ENCODE results near the gene PCDH1. TPM values are rescaled to one million over a fixed set of nuclear protein-coding genes. Genes with fewer than 3 reads are reported as not detected.

PCDH1 gene
- total and polyA plus RNA-seq, 2 of the 13 experiments (the other 11 are each of a cell fraction or from before 2014, with no cell fraction given) = 0.11 to 0.83 TPM

DNA sequence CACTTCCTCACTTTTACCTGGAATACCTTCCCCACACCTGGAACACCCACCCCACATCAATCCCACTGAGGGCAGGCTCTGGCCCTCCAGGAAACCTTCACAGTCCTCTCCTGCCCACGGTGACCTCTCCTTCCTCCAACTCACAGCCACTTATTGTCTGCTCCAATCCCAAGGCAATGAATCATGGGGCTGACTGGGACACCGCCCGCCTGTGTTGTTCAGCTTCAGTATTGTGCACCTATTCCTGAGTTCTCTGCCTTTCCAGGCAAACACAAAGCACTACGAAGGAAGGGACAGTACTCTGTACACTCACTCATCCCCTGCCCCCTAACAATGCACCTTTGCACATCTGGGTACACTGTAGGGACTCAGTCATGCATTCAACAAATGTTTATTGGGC lies 7.3 kb downstream of the PCDH1 start:
- no peak overlapping the region for H3K4me2 ChIP-seq (ENCODE audit: low read depth, low read length)
- H3K36me3 ChIP-seq (replicated peaks in 1 of 2; ENCODE audit: control insufficient read depth in 1 of 2, insufficient read depth in 2 of 2, low read length in 2 of 2) = no peaks in the 10 kb centered on the region
- no peak overlapping the region for H3K9ac ChIP-seq (ENCODE audit: insufficient read depth, low read depth, low read length)
- H3K27me3 ChIP-seq (ENCODE audit: control insufficient read depth in 1 of 2, insufficient read depth in 2 of 2, low read length in 2 of 2) = peaks cover 3 to 56% of the 10 kb centered on the region in 2 experiments; a peak in 3 of 5 replicates
- no peak overlapping the region for H2AFZ ChIP-seq (ENCODE audit: low read length)
- in situ Hi-C loops (cut with HindIII; ENCODE audit: extremely low pct_ligation_motif_present, low pct_unique_long_range_greater_than_20kb) = no loop called here
- no peak for ATAC-seq
- no TSS peak for BruUV-seq (replicated peaks)
- no peaks in the 10 kb centered on the region for H3K79me2 ChIP-seq (ENCODE audit: insufficient read depth, low read length)
- TF ChIP-seq, protein P1, sequence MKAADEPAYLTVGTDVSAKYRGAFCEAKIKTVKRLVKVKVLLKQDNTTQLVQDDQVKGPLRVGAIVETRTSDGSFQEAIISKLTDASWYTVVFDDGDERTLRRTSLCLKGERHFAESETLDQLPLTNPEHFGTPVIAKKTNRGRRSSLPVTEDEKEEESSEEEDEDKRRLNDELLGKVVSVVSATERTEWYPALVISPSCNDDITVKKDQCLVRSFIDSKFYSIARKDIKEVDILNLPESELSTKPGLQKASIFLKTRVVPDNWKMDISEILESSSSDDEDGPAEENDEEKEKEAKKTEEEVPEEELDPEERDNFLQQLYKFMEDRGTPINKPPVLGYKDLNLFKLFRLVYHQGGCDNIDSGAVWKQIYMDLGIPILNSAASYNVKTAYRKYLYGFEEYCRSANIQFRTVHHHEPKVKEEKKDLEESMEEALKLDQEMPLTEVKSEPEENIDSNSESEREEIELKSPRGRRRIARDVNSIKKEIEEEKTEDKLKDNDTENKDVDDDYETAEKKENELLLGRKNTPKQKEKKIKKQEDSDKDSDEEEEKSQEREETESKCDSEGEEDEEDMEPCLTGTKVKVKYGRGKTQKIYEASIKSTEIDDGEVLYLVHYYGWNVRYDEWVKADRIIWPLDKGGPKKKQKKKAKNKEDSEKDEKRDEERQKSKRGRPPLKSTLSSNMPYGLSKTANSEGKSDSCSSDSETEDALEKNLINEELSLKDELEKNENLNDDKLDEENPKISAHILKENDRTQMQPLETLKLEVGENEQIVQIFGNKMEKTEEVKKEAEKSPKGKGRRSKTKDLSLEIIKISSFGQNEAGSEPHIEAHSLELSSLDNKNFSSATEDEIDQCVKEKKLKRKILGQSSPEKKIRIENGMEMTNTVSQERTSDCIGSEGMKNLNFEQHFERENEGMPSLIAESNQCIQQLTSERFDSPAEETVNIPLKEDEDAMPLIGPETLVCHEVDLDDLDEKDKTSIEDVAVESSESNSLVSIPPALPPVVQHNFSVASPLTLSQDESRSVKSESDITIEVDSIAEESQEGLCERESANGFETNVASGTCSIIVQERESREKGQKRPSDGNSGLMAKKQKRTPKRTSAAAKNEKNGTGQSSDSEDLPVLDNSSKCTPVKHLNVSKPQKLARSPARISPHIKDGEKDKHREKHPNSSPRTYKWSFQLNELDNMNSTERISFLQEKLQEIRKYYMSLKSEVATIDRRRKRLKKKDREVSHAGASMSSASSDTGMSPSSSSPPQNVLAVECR (CRISPR knock-in tag; IDR thresholded peaks at IDR 0.05; ENCODE audit: borderline replicate concordance) = no peak
- no peak for TF ChIP-seq FLYWCH1 (CRISPR knock-in tag; IDR thresholded peaks at IDR 0.05)
- no peak for TF ChIP-seq ZNF879 (CRISPR knock-in tag; IDR thresholded peaks at IDR 0.05)
- TF ChIP-seq NCOA5 (CRISPR knock-in tag; IDR thresholded peaks at IDR 0.05) = no peak
- no peak for TF ChIP-seq SOX6 (IDR thresholded peaks at IDR 0.05)
- no peak for TF ChIP-seq SOX6 (CRISPR knock-in tag; IDR thresholded peaks at IDR 0.05)
- TF ChIP-seq NFRKB (IDR thresholded peaks at IDR 0.05) = no peak
- no peak for FAIRE-seq
- intact Hi-C loops (cut with micrococcal nuclease; ENCODE audit: unreplicated experiment) = no loop called here
- peaks cover 37% of the 10 kb centered on the region for H3K4me1 ChIP-seq (ENCODE audit: insufficient read depth, low read length)
- ChIA-PET POLR2A (no interaction called here), CTCF (ENCODE audit: low intra/inter-chr PET ratio, low total read pairs) (no interaction called here)
- H4K20me1 ChIP-seq (ENCODE audit: insufficient read depth, low read length) = no peaks in the 10 kb centered on the region
- no peak overlapping the region for H3K27ac ChIP-seq (ENCODE audit: extremely low read length, insufficient read depth, low read length)
- 30% methylated on average over 4 of the region's 4 CpGs for WGBS (ENCODE audit: low lambda C conversion rate)
- DNase-seq (ENCODE audit: low spot score) = no peak
- no peak overlapping the region for H3K4me3 ChIP-seq (replicated peaks in 1 of 3; ENCODE audit: insufficient read depth in 1 of 3, low read depth in 2 of 3, low read length in 3 of 3)
- no peaks in the 10 kb centered on the region for H3K9me3 ChIP-seq (ENCODE audit: low read length)
